GM15510 (cell line): Measurements from ENCODE around the gene GPC5.

Experiments used
- POLR2A ChIP-seq: IDR thresholded peaks from 3 replicates; pipeline ENCODE4 v1.6.1; 2011; ENCODE audit warnings: borderline replicate concordance; ENCODE audit not compliant: insufficient read length; ENCODE audit errors: extremely low read depth

GPC5 gene

DNA sequence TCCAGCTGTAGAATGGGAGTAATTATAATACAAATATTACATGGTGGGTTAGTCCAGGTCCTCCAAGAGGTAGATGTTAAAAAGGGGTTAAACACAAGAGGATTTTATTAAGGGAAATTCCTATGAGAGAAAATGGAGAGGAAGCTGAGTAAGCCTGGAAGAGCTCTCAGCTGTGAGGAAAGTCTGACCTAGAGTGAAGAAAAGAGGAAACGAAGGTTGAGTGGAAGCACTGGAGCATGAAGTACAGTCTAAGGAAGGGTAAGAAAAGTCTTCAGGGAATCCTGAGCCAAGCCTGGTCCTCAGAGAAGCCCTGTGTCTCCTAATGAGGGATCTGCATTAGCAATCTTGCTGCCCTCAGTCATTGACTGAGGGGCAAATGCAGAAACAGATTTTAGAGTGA, 506.2 kb downstream of the GPC5 start:
- no peak for TF ChIP-seq POLR2A

DNA sequence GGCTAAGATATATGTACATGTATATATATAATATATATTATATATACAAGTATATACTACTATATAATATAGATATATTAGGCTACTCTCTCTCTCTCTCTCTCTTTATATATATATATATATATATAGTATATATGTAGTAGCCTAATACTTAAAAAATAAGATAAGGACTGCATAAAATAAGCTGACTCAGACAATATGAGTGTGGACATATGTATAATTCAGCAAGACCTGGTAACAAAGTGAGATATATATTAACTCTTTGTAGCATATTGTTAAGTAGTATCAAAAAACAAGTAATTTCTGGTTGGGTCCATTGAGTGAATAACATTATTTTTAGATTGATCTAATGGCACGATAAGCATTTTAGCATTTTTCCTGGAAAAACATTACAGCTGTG, 509.0 kb downstream of the GPC5 start:
- no peak for TF ChIP-seq POLR2A

DNA sequence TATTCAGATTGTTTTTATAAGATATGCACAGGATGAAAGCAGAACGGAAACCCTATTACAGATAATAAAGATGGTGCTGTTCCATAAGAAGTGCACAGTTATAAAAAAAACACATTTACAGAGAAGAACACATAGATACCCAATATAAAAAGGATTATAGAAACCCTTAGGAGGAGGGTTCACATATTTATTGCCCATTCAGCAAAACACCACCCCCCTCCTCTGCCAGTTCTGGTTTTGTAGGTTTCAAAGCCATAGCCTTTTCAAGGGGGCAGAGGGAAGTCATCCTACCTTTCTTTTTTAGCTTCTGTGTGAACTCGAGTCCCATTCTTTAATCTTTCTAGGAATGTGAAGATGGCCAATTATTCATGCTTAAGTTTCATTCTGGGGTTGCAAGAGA, 511.2 kb downstream of the GPC5 start:
- no peak for TF ChIP-seq POLR2A

DNA sequence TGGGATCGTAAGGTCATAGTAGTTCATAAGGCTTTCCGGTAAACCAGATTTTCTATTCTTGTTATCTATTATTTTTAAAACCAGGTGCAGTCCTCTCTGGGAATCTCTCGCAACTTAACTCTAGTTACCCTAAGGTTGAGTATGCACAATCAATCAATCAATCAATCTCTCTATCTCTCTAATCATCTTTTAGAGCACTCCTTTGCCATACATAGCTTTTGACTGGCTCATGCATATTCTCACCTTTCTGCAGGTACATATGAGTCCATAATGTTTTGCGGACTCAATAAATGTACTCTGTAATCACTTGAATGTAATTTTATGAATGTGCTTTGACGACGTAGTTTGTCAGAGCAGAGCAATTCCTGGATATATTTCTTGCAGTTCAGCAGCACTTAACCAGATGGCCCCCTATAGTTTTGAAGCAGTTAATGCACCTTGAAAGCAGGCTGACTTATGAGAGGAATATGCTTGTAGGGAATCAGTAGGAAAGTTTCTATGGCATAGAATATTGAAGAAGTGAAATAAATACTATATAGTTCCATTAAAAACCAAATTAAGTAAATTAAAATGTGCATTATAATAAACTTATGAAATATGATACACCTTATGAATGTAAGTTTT, 524.7 kb downstream of the GPC5 start:
- TF ChIP-seq POLR2A = no peak

DNA sequence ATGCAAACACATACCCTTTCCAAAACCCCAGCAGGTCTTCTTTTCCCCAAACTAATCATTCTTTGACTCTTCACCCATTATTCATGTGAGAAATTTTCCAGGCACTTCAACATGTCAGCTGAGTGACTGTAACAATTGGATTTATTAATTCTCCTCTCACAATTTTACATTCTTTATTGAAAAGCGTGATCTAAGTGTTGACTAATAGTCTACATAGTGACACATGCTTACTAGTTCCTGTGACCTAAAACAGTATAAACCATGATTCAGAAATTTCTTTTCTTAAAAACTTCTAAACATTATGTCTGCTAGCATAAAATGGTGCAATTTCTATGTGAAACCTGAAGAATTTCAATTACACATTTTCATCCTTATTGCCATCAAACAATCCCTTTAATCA, 532.3 kb downstream of the GPC5 start:
- TF ChIP-seq POLR2A = no peak

DNA sequence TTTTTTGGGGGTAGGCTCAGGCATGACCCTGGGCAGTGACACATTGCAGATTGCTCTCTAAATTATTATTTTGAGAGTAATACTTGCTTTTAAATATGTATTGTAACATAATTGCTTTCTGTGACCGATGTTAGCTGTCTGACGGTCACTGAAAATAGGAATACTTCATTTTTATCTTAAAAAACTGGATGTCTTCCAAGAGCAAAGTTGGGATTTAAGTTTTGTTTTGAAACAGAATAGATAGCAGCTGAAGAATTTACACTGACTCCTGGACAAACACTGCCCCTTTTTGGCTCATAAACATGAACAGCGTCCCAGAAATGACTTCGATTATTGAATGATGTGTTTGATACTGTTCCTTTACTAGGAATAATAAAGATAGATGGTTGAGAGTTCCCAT, 535.9 kb downstream of the GPC5 start:
- TF ChIP-seq POLR2A = no peak

DNA sequence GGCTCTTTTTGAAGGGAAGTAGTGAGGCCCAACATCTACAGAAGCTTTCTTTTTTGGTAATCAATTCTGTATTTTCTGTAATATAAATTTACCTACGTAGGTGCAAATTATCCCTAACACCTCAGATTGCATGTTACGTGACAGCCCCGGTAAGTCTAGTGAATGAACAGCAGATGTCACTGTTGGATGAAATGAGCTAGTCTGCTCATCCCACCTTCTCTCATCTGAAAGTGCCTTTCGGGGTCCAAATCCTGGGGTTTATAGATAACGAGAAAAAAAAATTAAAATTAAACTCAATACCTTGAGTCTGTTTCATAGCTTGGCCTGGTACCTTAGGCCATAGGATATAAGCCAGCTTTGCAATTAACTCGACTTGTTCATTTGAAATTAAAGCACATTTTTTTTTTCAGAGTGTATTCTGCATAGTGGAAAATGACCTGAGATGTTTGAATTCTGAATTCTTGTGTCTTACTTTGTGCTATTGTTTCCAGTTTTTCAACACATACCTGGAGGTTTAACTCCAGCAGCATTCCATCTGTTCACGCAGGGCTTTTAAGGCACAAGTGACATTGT, 548.2 kb downstream of the GPC5 start:
- TF ChIP-seq POLR2A = no peak

DNA sequence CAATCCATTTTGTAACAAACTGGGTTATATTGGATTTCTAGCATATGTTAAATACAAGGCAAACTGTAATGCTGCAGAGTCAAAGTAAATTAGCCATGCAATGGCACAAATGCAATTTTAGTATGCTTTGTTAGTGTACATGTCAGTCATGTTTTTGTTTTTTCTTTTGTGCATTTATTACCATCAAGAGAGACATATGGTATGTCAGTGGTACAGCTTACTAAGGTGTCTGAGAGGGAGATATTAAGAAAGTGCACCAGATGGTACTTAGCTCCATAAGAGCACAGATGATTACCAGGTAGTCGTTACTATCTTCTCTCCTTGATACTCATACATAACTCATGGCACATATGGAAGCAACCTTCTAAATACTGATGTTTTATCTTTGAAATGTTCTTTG, 550.3 kb downstream of the GPC5 start:
- TF ChIP-seq POLR2A = no peak

DNA sequence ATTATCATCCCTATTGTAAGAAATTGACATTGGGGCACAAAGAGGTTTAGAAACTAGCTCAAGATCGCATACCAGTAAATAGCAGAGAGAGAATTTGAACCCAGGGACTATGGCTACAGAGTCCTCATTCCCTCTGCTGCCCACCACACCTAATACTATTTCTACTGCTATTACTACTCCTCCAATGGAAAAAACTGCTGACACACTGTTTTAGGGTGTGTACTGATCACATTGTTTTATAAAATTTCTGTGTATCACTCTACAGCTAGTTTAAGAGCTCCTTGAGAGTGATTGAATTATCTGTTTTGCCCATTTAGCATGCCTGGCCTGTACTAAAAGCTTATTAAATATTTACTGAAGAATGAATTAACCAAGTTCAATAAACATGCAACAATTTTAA, 552.4 kb downstream of the GPC5 start:
- no peak for TF ChIP-seq POLR2A

DNA sequence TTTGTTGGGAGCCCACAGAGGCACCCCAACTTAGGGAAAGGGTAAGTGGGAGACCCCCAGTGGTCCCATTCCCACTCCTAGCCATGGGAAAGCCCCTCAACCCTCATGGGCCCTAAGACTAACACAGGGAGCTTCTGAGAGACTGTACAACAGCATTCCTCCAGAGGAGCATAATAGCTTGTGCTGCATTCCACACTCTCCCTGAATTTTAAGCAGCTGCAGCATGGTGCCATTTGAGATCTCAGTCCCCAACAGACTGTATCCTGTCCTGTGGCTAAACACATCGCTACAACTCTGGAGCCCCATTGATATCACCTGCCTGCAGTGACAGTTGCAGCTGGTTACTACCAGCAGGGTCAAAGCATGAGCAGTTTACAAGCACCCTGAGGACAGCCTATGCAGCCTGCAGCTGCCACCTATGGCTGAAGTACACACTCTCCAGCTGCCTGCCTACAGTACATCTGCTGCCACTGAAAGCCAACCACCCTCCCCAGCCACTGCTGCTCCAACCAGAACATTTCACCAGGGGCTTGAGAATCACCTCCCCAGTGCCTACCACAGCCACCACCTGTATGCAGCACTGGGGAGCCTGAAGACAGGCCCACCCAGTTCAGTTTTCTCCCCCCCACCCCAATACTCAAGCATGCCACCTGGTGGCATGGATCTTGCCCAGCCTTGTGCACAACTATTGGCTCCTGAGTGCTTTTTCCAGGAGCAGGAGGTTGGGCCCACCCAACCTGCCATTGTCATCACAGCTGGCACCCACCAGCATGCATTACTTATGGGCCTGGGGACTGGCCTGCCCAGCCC, 557.3 kb downstream of the GPC5 start:
- no peak for TF ChIP-seq POLR2A

DNA sequence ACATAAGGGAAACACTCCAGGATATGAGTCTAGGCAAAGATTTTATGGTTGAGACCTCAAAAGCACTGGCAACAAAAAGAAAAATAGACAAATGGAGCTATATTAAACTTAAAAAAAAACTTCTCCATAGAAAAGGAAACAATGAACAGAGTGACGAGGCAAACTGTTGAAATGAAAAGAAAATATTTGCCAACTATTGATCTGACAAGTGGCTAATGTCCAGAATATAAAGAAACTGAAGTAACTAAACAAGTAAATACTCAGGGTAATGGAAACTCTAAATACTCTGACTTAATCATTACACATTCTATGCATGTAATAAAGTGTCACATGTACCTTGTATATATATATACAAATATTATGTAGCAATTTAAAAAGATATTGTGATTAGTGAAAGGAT, 562.5 kb downstream of the GPC5 start:
- no peak for TF ChIP-seq POLR2A

DNA sequence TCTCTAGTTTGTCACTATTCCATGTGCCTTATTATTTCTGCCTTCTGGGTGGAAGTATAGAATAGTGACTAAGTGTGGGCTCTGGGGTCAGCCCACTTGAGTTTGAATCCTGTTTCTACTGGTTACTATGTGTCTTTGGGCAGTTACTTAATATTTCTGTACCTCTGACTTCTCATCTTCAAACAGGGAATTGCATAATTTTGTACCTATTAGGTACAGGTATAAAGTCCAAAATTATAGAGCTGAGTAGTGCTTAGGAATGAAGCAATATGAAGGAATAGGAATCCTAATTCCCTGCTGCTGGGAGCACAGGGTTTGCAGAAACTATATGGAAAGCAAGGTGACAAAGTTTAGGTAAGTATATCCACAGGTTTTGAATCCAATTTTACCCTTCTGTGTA, 564.5 kb downstream of the GPC5 start:
- TF ChIP-seq POLR2A = no peak

DNA sequence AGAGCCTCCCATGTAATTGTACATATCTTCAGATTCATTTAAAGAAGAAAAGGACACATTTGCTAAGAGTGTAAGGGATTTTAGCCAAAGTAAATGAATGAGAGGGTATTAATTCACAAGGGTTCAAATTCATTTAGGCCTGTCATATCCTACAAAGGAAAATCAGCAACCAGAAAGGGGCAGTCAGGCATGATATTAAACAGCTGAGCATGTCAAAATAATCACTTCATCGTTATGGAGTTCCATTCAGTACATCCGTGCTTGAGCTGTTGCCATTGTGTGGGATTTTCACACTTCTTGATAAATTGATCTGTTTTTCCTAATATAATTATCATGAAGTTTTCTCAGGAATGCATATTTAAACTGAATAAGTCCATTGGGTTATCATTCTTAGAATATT, 567.1 kb downstream of the GPC5 start:
- no peak for TF ChIP-seq POLR2A

DNA sequence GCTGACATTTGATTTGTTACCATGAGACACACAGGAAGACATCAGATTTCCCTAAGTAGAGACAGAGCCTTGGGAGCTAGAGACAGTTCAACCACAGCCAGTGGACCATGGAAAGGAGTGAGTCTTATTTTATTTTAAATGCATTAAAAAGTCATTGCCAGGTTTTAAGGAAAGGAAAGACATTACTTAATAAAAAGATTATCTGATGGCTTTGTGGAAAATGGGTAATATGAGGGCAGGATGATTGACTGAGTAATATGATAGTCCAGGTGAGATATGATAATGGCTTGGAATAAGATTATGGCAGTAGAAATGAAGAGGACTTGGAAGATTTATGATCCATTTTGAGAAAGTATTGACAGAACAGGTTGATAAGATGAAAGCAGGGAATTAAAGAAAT, 580.1 kb downstream of the GPC5 start:
- no peak for TF ChIP-seq POLR2A

DNA sequence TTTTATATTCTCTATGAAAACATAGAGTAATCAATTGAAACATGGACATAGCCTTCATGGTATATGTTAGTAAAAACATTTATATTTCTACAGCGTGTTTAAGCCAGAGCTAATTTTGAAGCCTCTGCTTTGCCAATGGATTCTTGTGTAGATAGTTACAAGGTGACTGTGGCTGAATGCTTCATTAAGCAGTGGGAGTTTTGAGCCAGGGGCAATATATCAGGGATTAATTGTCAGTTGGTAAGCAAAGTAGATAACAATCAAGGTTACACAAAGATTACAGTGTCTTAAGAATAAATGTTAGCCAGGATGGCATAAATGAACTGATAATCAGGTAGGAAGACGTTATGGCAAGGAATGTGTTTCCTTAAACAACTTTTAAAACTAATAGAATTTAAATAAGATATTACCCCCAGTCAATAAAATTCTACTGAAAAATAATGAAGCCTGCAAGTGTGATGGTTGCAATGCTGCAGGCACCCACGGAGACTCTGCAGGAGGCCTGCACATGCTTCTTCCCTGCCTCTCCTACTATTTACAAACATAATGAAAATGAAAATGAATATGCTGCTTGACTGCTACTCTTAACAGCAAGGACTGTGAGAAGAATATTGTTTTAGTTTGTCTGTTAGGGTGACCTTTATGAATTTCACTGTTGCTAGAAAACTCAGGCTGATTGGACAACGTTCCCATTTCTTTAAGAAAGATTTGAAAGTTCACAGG, 588.5 kb downstream of the GPC5 start:
- TF ChIP-seq POLR2A = no peak
